ENCODE results near the gene GALNT14.
"Not testable (repeated sequence)": the region's sequence is repeated elsewhere in the genome, so short reads cannot be mapped to it uniquely, and the experiment has no call there.

Gene GALNT14

DNA sequence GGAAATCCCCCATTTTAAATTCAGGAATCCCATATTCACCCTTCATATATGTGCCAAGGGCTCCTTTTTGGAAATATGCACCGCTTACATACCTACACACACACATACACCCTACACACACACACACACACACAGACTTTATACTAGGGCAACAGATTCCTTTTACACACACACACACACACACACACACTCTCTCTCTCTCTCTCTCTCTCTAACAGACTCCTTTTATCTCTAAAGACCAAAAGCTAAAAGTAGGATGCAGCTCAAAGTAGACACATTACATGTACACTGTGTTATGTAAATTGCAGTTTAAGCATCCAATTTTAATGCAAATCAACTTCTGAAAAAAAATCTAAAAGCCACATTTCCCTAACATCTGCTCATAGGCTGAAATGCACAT lies 200.0 kb downstream of the GALNT14 start:
- no peak for DNase-seq (ENCODE audit: low spot score)

DNA sequence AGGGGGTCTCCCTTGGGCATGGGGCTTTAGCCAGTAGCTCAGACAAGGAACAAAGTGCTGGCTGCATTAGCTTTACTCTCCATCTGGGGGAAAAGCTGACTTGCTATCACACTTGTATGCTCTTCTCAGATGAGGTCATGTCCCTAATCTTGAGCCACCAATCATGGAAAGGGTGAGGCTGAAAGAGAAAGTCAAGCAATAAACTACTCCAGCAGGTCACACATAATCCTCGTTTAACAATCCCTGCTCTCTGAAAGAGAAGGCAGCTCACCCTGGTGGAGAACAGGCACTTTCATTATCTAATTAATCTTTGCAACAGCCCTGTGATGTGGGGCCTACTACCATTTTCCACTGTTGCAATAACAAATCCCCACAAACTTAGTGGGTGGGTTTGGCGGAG lies 201.3 kb downstream of the GALNT14 start:
- DNase-seq (ENCODE audit: low spot score) = no peak

DNA sequence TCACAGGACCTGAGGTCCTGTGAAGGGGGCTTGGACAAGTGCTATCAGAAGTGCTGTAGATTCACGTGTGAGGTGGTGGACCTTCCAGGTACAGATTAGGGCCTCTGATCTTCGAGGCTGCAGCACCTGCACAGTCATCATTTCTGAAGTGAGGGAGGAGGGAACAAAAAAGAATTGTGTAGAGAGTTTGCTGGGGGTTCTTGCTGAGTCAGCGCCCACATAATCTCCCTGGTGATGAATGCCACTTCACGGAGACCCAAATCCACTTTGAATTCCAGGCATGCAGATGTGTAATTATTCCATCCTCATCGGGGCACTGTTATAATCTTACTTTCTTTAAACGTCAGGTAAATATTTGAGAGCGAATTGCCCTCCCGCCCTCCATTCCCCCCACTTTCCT lies 202.4 kb downstream of the GALNT14 start:
- DNase-seq (ENCODE audit: low spot score) = no peak

DNA sequence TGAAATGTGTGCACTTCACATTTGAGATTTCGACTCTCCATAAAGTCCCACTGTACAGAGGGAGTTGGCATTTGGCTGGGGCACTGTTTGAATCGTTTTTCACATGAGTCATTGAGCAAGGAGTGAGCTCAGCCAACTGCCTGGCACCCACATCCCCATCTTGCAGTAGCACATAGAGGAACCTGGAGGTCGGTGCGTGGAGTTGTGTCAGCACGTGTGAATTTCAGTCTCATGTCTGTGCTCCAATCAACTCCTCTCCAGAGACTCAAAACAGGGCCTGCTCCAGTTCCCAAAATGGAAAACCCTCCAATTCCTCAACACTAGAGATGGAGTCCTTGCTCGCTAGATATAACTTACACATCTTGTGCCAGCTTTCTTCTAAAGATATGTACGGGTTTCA lies 204.2 kb downstream of the GALNT14 start:
- DNase-seq (ENCODE audit: low spot score) = no peak

DNA sequence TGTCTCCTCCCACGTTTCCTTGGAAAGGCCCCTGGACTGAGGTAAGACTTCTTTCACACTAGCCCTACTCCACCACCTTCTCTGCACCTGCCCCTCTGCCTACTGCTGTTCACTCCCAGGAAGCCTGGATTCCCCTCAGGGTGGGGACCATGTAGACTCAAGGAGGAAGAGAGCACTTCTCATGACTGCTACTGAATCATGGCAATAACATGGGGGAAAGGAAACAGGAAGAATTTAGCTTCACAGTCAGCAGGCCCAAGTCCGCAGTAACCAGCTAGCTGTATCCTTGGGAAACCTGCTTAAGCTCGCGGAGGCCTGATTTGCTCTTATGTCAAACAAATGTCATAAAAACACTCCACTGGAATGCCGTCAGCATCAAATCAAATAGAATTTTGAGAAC lies 204.7 kb downstream of the GALNT14 start:
- DNase-seq (ENCODE audit: low spot score) = no peak

DNA sequence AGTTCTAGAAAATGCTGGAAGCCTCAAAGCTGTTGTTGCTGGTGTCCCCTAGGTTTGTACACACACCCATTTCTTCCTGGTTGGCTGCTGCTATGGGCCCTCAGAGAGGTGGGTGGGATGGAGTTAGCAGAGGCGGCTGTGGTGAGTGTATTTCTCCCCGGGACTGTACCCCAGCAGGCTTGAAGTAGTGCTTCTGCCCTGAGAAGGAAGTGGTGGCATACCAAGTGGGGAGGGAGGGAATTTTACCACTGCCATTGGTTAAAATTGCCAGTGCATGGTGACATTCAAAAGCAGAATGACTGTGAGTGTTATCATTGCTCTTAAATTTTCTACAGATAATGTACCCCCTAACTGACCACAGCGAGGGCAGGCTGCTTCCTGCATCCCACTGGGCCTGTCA lies 205.4 kb downstream of the GALNT14 start:
- DNase-seq (ENCODE audit: low spot score) = no peak

DNA sequence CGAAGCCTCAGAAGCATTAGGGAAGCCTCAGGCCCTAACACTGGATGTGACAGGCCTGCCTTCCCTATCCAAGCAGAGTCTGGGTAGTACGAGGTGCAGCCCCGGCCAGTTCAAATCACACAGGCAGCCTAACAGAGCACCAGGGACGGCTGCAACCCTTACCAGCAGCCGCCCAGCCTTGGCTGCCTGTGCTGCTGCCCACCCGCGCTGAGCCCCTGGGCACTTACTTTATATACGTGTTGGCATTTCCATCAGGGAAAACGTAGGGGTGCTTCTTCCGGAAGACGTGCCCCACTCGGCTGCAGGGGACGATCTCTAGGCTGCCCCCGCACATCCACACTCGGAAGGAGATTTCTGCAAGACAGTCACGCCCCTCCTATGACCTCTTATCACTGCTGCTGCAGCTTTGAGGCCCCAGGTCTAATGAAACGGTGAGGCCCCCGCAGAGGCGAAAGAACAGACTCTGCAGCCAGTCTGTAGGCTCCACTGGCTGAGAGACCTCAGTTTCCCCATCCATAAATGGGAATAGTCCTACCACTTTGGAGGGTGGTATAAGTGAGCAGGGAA lies 206.3 kb downstream of the GALNT14 start:
- DNase-seq (ENCODE audit: low spot score) = no peak

DNA sequence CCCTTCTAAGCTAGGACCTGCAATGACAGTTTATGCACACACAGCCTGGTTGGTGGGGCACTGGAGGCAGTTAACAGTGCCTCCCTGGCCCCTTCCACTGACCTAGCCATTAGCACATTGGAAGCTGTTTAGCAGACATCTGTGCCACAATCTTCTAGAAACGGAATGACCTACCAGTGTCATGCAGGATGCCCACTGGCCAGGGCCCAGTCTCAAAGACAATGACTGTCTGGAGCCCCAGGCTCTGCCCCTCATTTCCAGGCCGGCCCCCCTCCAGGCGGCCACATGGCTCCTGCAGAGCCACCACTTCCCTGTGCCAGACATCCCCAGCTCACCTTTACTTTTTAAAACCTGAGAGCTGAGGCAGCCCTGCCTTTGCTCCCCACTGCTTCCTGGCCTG lies 207.5 kb downstream of the GALNT14 start:
- DNase-seq (ENCODE audit: low spot score) = no peak

DNA sequence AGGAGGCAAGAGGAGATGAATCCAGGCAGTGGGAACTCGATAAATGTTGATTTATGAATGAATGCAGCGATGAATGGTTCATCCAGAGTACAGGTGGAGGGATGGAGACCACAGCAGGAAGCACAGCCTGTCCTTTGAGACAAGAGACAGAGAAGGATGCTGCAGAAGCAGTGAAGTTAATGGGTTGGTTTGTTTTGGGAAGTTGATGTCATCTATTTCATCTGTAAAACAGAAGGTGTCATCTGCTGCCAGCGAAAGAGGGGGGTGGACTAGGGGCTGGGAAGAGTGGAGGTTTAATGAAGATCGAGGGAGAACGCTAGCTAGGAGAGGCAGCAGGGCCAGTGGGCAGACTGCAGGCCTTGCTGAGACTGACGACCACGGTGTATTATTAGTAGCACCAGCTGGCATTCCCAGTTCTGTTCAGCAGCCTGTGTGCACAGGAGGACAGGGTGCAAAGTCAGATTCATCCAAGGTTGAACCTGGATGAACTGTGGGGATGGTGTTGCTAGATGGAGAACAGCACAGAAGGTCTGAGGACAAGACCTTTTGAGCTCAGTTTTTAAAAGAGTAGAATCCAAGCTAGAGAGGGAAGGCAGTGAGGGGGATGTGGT lies 210.7 kb downstream of the GALNT14 start:
- DNase-seq (ENCODE audit: low spot score) = no peak

DNA sequence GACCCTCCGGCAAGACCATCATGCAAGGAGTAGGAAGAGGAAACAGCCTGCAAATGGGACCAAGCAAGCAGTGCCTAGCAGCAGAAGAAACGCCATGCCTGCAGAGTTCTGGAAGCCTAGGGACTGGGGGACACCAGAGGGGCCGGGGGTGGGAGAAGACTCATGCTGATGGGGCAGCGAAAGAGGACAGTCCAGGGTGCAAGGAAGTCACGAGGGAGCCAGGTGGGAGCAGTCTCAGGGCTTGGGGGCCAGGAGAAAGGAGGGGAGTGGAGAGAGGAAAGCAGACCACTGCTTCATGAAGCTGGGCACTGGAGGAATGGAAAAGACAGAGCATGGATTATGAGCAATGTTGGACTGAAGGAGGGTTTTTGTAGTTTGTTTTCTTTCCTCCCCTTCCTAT lies 211.6 kb downstream of the GALNT14 start:
- DNase-seq (ENCODE audit: low spot score) = no peak

DNA sequence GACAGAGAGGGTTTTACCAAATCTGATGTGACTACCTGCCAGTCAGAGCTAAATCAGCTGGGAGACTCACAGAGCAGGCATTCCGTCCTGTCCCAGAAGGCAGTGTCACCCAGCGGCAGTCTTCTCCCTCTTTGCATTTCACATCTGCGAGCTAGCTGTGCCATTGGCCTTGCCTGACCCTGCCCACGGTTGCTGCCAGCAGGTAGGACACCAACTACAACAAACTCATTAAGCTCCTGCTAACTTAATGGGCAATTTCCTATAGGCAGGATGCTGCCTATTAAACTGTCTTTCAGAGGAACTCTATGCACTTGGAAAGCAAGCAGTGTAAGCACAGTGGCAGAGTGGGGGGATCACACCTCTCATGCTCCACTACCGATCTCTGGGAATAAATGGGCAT lies 214.6 kb downstream of the GALNT14 start:
- no peak for DNase-seq (ENCODE audit: low spot score)

DNA sequence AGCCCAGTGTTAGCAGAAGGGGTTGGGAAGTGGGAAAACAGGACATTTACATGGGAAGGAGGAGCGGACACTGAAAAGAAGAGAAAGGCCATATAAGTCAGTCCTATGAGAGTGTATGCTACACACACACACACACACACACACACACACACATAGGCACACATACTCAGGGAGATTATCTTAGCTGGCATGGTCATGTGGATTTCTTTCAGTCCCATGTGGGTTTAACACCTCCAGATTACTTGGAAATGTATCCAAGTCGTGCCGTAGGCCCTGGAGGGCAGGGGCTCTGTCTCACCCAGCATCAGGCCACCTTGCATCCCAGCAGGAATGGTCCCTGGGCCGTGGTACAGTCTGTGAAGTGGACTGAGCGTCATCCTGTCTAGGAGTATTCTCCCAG lies 217.7 kb downstream of the GALNT14 start:
- no peak for DNase-seq (ENCODE audit: low spot score)

DNA sequence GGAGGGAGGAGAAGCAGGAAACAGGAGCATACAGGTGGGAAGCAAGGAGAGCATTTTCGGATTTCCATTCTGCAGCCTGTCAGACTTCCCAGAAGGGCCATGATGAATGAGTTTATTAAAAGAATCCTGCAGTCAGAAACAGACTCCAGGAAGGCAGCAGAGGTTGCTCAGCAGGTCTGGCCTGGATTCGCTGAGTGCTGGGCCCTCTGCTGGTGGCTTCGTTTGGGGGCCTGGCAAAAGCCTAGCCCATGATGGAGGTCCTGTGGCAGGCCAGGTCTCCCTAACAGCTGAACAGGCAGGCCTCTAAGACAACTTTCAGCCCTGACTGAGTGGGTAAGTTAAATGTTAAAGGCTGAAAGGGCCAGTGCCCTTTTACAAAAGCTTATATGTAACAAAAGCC lies 222.8 kb downstream of the GALNT14 start:
- DNase-seq (ENCODE audit: low spot score) = no peak

DNA sequence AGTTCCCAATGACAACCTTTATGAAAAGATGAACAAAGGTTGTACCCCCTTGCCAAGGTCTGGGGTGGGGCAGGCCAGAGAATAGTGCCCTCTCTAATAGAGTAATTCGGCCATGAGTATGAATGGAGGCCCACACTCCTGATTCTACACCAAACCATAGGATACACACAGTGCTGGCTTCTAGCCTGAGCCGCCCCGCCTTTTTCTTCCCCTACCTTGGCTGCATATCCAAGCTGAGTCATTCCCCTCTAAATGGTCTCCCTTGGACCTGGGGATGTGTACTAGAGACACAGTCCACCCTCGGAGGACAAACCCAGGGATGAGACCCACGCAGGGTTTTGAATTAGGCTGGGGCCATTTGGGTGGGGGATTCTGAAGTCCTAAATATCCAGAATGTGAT lies 223.8 kb downstream of the GALNT14 start:
- no peak for DNase-seq (ENCODE audit: low spot score)

DNA sequence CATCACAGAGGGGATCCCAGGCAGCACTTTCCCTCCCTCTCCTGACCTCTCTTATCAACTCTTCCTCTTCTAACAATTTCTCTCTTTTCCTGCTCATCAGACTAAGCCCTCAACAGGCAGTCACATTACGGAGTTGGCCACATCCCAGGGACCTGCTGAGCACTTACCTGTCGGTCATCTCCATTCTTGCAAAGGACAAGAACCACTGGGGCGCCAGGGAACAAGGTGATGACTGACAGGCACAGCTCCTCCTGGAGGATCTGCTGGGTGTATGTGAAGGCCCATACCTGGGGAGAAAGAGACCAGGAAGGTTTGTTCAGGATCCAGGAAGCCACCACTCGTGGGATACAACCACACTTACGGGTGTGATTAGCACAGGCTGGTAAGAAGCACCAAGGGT lies 226.2 kb downstream of the GALNT14 start:
- DNase-seq (ENCODE audit: low spot score) = no peak

DNA sequence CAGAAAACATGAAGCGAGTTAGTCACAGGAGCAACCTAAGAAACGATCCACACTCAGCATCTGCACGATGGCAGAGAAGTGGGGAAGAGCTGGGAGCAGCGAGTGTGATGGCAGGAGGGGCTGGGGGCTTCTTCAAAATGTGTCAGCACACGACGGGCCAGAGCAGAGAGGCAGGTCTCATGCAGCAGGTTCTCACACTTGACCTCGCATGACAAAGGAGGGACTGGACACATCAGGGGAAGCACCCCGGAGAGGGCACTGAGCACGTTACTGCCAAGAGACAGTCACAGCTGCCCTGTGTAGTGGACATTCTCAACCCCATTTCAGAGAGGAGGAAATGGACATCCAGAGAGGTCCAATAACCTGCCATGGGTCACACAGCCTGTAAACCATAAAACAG lies 226.9 kb downstream of the GALNT14 start:
- no peak for DNase-seq (ENCODE audit: low spot score)

DNA sequence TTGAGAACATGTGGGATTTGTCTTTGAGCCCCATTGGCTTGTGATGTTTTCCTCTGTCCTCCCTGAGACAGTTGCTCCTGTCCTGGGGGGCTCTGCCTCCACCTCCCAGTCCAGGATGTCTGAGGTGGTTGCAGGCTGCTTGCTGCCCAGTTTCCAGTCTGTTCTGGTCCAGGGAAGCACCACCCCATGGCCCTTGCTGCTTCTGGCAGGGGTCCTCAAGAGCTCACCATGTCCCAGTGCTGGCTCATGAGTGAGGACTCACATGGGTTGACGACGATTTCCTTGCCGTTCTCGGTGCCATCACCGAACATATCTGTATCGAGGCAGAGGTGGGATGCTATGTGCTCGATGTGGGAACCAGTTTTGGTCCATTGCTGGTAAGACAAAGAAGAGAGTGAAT lies 227.6 kb downstream of the GALNT14 start:
- DNase-seq (ENCODE audit: low spot score) = no peak

DNA sequence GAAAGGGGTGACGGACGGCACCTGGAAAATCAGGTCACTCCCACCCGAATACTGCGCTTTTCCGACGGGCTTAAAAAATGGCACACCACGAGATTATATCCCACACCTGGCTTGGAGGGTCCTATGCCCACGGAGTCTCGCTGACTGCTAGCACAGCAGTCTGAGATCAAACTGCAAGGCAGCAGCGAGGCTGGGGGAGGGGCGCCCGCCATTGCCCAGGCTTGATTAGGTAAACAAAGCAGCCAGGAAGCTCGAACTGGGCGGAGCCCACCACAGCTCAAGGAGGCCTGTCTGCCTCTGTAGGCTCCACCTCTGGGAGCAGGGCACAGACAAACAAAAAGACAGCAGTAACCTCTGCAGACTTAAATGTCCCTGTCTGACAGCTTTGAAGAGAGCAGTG lies 233.8 kb downstream of the GALNT14 start:
- not testable (repeated sequence) for DNase-seq (ENCODE audit: low spot score)

DNA sequence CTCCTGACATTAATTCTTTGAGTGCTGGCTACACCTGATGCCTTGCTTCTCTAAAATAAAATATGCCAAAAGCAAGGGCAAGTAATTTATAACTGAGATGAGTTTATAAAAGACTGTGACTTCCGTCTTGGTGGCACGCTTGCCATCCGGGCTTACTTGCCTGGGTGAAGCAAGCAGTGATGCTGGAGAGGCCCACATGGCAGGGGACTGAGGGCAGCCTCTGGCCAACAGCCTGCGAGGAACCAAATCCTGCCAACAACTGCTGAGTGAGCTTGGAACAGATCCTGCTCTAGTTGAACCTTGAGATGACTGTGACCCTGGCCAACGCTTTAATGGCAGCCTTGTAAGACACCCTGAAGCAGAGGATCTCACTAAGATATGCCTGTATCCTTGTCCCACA lies 234.9 kb downstream of the GALNT14 start:
- no peak for DNase-seq (ENCODE audit: low spot score)

DNA sequence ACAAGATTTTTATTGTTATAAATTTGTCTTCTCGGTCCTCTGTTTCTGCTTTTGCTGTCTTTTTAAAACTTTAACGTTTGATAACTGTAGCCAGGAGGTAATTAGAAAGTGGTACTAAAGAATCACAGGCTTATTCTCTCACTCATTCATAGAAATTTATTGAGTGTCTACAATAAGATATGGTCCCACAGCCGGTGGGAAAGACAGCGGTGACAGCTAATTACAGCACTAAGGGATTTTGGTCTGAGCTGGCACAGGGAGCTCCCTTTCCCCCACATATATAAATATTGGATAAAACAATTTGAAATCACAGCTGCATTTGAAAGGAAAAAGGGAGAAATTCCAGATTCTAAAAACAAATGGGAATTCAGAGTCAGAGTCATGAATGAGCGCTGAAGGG lies 237.9 kb downstream of the GALNT14 start:
- no peak for DNase-seq (ENCODE audit: low spot score)

DNA sequence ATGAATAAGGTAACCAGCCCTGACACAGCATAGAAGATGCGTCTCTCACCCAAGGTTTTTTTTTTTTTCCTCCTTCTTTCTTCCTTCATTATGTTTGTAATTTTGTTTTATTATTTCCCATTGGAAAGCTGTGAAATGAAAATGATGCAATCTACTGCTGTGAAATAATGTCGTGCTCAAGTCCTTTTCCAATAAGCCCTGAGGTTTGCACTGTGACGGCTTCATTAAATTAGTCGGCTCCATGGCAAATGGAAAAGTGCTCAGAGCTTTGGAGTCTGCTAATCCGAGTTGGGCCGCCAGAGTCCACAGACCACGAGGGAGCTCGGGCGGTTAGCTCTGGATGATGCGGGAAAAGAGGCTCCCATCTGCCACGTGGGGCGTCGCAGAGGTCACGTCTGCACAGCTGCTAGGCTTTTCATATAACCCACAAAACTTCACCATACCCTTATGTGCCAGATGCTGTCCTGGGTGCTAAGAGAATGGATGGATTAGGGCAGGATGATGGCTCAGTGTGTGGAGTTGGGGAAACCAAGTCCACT lies 238.7 kb downstream of the GALNT14 start:
- DNase-seq (ENCODE audit: low spot score) = no peak

DNA sequence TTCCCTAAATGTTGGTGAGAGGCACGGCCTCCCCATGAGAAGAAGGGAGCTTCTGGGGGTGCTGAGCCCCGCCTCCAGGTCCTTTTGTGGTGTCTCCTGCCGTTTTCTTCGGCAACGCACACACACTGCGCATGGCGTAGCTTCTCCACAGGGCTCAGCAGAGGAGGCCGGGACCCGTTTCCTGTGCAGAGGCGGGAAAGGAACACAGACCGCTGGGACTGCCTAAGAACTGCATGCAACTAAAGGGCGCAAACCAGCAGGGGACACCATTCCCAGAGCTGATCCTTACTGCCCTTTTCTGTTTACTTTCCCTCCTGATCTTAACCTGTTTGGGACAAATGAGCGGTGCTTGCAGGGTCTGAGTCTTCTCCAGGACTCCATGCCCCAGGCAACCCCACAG lies 240.7 kb downstream of the GALNT14 start:
- DNase-seq (ENCODE audit: low spot score) = no peak

DNA sequence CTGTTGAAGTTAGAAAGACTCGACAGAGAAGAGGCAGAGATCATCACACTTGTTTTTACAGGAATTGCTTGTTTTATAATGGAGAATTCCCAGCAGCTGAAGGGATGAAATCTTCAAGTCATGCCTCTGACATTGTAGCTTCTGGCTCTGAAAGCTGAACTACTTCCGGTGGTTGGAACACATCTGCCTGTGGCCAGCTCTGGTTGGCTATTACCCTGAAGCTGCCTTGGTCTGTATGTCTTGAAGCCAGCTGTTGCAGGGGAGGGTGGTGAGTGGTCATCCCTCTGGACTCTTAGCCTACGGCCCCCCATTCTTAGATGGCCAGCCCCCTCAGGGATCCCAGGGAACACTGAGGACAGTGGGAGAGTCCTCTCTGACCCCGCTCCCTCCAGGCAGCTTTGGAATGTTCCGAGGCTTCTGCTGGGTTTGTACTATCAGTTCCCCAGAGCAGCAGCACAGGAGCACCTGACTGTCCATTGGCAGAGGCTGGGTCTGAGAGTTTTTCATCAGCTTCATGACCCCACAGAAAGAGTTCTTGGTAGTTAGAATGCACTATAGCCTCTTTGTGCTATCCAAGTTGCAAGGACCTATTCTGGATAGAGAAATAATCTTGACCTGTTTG lies 243.6 kb downstream of the GALNT14 start:
- DNase-seq (ENCODE audit: low spot score) = no peak

DNA sequence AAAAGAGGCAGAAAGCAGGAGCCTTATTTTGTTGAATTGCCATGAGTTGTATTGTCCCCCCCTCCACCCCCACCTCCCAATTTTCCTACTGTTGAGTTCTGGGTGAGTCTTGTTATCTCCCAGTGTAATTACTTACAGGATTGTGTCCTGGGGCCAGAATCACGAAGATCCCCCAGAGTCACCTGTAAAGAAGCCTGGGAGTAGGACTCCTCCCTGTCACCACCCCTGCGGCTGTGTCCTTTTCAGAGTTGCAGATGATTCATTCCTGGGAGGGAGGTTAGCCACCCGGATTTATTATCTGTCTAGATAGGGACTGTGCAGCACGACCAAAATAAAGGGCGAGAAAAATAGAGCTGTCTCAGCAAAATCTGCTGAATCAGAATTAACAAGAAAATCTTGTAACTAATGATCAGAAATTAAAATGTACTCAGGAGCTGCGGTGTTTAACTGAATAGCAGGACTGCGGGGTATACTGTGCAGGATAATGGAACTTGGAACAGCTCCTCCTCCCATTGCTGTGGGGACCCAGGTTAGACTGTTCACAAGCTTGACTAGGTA lies 249.3 kb downstream of the GALNT14 start:
- no peak for DNase-seq (ENCODE audit: low spot score)

Measured in CD4-positive, alpha-beta T cell treated with Interleukin-15 for 4 hours (primary cell).